Spleen (tissue), 7 donors: ENCODE data around the gene FAM161A.
A peak's percentile ranks its signal among the peaks of the same experiment; 100 is the strongest.

Experiments
- CTCF ChIP-seq, 11 experiments: fragments of 200-600 bp in 7 of 11; fragments of 450-650 bp in 4 of 11; sonication (generic) in 4 of 11; IDR thresholded peaks in 8 of 11; conservative IDR thresholded peaks in 3 of 11; 1 replicate in 7 of 11; 2 replicates in 4 of 11; pipeline versions ENCODE4 v1.4.0 to v1.8.0; 2016 to 2021; ENCODE audit warnings: antibody characterized with exemption in 11 of 11, inconsistent platforms in 4 of 11, mild to moderate bottlenecking in 1 of 11
- POLR2A ChIP-seq, 3 donors: fragments of 450-650 bp; IDR thresholded peaks; one replicate each; pipeline ENCODE4 v1.5.1; 2017; ENCODE audit warnings: antibody characterized with exemption in 3 of 3, mild to moderate bottlenecking in 1 of 3
- POLR2AphosphoS5 ChIP-seq, 3 donors: sonication (generic); formaldehyde crosslinking; IDR thresholded peaks; one replicate each; pipeline ENCODE4 v1.5.1; 2017; ENCODE audit warnings: antibody characterized with exemption in 3 of 3
- donor health status: DM: no; HTN: no; CAD: no; lungs with moderate emphysema.
- donor health status: DM: no; HTN: no; CAD: no.
- donor health status: DM: no; HTN: no; CAD: no.

- TF ChIP-seq CTCF (IDR thresholded peaks at IDR 0.05 in 8 of 11, conservative IDR thresholded peaks at IDR 0.05 in 3 of 11) (peak in 3 of 11 experiments; percentile 4 to 9 (median 9)), POLR2A (IDR thresholded peaks at IDR 0.05) (peak in 1 of 3 donors; percentile 13), POLR2AphosphoS5 (IDR thresholded peaks at IDR 0.05) (peak; percentile 69 to 78 (median 78))
Measured at GRCh38 chr2:61853847-61854563, at the start of gene FAM161A.
